RWPE2 (cell line): ENCODE results near the gene ZNF506.

ENCODE experiments used
- ATAC-seq: fragments of 200-7000 bp; cut with Tn5 transposase; 3 replicates; pipeline ENCODE4 v1.9.1; 2021; ENCODE audit warnings: low read depth
- DNase-seq: peaks from one replicate; pipeline ENCODE4 v3.0.0-alpha.2; 2020; ENCODE audit warnings: low spot score
- H3K27ac ChIP-seq: fragments of 450-650 bp; 2 replicates; pipeline ENCODE4 v1.5.1; 2017; ENCODE audit warnings: mild to moderate bottlenecking; ENCODE audit not compliant: poor library complexity, severe bottlenecking
- H3K27me3 ChIP-seq: fragments of 250-450 bp; sonication (Bioruptor Pico); 2 replicates; pipeline ENCODE4 v1.5.1; 2021; ENCODE audit warnings: mild to moderate bottlenecking, moderate library complexity; ENCODE audit not compliant: insufficient read depth, poor library complexity, severe bottlenecking
- H3K36me3 ChIP-seq: fragments of 250-450 bp; sonication (Bioruptor Pico); 2 replicates; pipeline ENCODE4 v1.5.1; 2020; ENCODE audit warnings: low read depth, mild to moderate bottlenecking, moderate library complexity
- H3K4me1 ChIP-seq: fragments of 250-450 bp; sonication (Bioruptor Pico); 2 replicates; pipeline ENCODE4 v1.5.1; 2021; ENCODE audit warnings: mild to moderate bottlenecking, moderate library complexity; ENCODE audit not compliant: insufficient read depth, poor library complexity, severe bottlenecking
- H3K4me3 ChIP-seq: fragments of 250-450 bp; sonication (Bioruptor Pico); 2 replicates; pipeline ENCODE4 v1.5.1; 2021; ENCODE audit warnings: mild to moderate bottlenecking, moderate library complexity; ENCODE audit not compliant: severe bottlenecking
- H3K9me3 ChIP-seq: fragments of 250-450 bp; sonication (Bioruptor Pico); 2 replicates; pipeline ENCODE4 v1.5.1; 2021; ENCODE audit warnings: mild to moderate bottlenecking, moderate library complexity; ENCODE audit not compliant: severe bottlenecking
- CTCF ChIP-seq: fragments of 450-650 bp; IDR thresholded peaks from one replicate; pipeline ENCODE4 v1.5.1; 2017; ENCODE audit warnings: mild to moderate bottlenecking, moderate library complexity; ENCODE audit not compliant: poor library complexity, severe bottlenecking

The ZNF506 gene

GRCh38 chr19:19751846-19752245 is 69.7 kb downstream of the ZNF506 start:
- H3K36me3 ChIP-seq = no peaks in the 10 kb centered on the region
- no peaks in the 10 kb centered on the region for H3K9me3 ChIP-seq
- no peak overlapping the region for H3K4me3 ChIP-seq
- H3K27ac ChIP-seq = no peak overlapping the region
- TF ChIP-seq CTCF = no peak
- no peaks in the 10 kb centered on the region for H3K4me1 ChIP-seq
- no peak for DNase-seq
- H3K27me3 ChIP-seq = no peaks in the 10 kb centered on the region
- no peak for ATAC-seq

GRCh38 chr19:19750842-19751790 is 70.4 kb downstream of the ZNF506 start:
- H3K27me3 ChIP-seq = no peaks in the 10 kb centered on the region
- no peak overlapping the region for H3K4me3 ChIP-seq
- ATAC-seq = no peak
- no peaks in the 10 kb centered on the region for H3K4me1 ChIP-seq
- H3K27ac ChIP-seq = no peak overlapping the region
- H3K9me3 ChIP-seq = no peaks in the 10 kb centered on the region
- no peaks in the 10 kb centered on the region for H3K36me3 ChIP-seq
- no peak for TF ChIP-seq CTCF
- no peak for DNase-seq

GRCh38 chr19:19749908-19750841 is 71.4 kb downstream of the ZNF506 start:
- ATAC-seq = no peak

GRCh38 chr19:19749117-19749907 is 72.2 kb downstream of the ZNF506 start:
- Histone ChIP-seq H3K36me3 (no peaks in the 10 kb centered on the region), H3K4me3 (no peak overlapping the region), H3K4me1 (no peaks in the 10 kb centered on the region), H3K27me3 (no peaks in the 10 kb centered on the region), H3K27ac (no peak overlapping the region), H3K9me3 (no peaks in the 10 kb centered on the region)
- ATAC-seq = no peak
- TF ChIP-seq CTCF = no peak
- DNase-seq = no peak

More at GRCh38 chr19:19749908-19750841, 71.4 kb downstream of the ZNF506 start:
- Histone ChIP-seq H3K27me3 (no peaks in the 10 kb centered on the region), H3K27ac (no peak overlapping the region), H3K9me3 (no peaks in the 10 kb centered on the region), H3K36me3 (no peaks in the 10 kb centered on the region), H3K4me3 (no peak overlapping the region), H3K4me1 (no peaks in the 10 kb centered on the region)
- TF ChIP-seq CTCF = no peak
- DNase-seq = no peak
